ENCODE data around the gene SHMT1.
"Not testable (repeated sequence)": the region's sequence is repeated elsewhere in the genome, so short reads cannot be mapped to it uniquely, and the experiment has no call there.

Gene SHMT1

GRCh38 chr17:18363101-18364049 is at the start of gene SHMT1:
Gene SHMT1 (minus strand): TSS chr17:18363550. CDS start chr17:18355981, 7,569 bp downstream.
- peaks cover 1 to 36% (median 27%) of the 10 kb centered on the region in 5 donors for H3K4me1 ChIP-seq (ENCODE audit: control insufficient read depth in 5 of 5, insufficient read depth in 5 of 5, low read length in 5 of 5)
- H3K9ac ChIP-seq (ENCODE audit: low read length in 5 of 5), result peak within 1 kb of the TSS; percentile 79 to 93 (median 89)
- H3K27ac ChIP-seq (ENCODE audit: low read depth, low read length), result peak within 1 kb of the TSS; percentile 96
- no peaks in the 10 kb centered on the region for H3K27me3 ChIP-seq (ENCODE audit: control insufficient read depth in 5 of 5, insufficient read depth in 4 of 5, low read length in 5 of 5)
- no peaks in the 10 kb centered on the region for H3K9me3 ChIP-seq (ENCODE audit: control insufficient read depth in 5 of 5, low read length in 5 of 5)
- peak within 1 kb of the TSS; percentile 73 to 86 (median 83) for H3K4me3 ChIP-seq (ENCODE audit: low read depth in 1 of 5, low read length in 5 of 5)
- peaks cover 0 to 5% (median 1%) of the 10 kb centered on the region in 5 donors for H3K36me3 ChIP-seq (ENCODE audit: control insufficient read depth in 5 of 5, insufficient read depth in 5 of 5, low read length in 5 of 5)

DNA sequence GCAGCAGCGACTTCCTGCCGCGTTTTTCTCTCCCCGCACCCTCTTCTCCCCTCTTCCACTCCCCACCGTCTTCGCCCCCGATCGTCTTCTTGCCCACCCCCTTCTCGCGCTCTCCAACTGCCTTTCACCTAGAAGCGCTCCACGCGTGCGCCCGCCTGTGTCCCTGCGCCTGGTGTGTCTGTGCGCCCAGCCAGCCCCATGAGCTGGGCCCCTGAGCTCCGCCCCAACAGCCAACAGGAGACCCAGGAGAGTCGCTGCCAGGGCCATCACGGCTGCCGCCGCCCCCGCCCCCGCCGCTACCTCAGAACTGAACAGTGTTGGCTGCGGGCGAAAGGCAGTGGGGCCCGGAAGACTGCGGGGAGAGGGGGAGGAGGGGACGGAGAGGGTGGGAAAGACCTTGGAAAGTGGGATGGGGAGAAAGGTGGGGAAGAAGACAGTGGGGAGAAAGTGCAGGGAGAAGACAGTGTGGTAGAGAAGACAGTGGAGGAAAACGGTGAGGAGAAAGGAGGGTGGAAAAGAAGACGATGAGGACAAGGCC is 48.7 kb upstream of the SHMT1 start:
- peak overlapping the region in 1 of 5 donors; percentile 59 for H3K4me3 ChIP-seq (ENCODE audit: low read depth in 1 of 5, low read length in 5 of 5)
- not testable (repeated sequence) for H3K36me3 ChIP-seq (ENCODE audit: control insufficient read depth in 5 of 5, insufficient read depth in 5 of 5, low read length in 5 of 5); H3K9me3 ChIP-seq (ENCODE audit: control insufficient read depth in 5 of 5, low read length in 5 of 5); H3K4me1 ChIP-seq (ENCODE audit: control insufficient read depth in 5 of 5, insufficient read depth in 5 of 5, low read length in 5 of 5); H3K9ac ChIP-seq (ENCODE audit: low read length in 5 of 5); H3K27ac ChIP-seq (ENCODE audit: low read depth, low read length); H3K27me3 ChIP-seq (ENCODE audit: control insufficient read depth in 5 of 5, insufficient read depth in 4 of 5, low read length in 5 of 5)

- not testable (repeated sequence) for H3K9me3 ChIP-seq (ENCODE audit: control insufficient read depth in 5 of 5, low read length in 5 of 5); H3K4me1 ChIP-seq (ENCODE audit: control insufficient read depth in 5 of 5, insufficient read depth in 5 of 5, low read length in 5 of 5); H3K27me3 ChIP-seq (ENCODE audit: control insufficient read depth in 5 of 5, insufficient read depth in 4 of 5, low read length in 5 of 5); H3K36me3 ChIP-seq (ENCODE audit: control insufficient read depth in 5 of 5, insufficient read depth in 5 of 5, low read length in 5 of 5); H3K27ac ChIP-seq (ENCODE audit: low read depth, low read length)
- Histone ChIP-seq H3K4me3 (ENCODE audit: low read depth in 1 of 5, low read length in 5 of 5) (peak overlapping the region; percentile 47 to 79 (median 59)), H3K9ac (ENCODE audit: low read length in 5 of 5) (peak overlapping the region in 2 of 5 donors; percentile 11 to 71)
These were observed 48.1 kb upstream of the SHMT1 start for GRCh38 chr17:18411377-18411864.

GRCh38 chr17:18410736-18411135 is 47.4 kb upstream of the SHMT1 start:
- not testable (repeated sequence) for H3K9ac ChIP-seq (ENCODE audit: low read length in 5 of 5); H3K27me3 ChIP-seq (ENCODE audit: control insufficient read depth in 5 of 5, insufficient read depth in 4 of 5, low read length in 5 of 5); H3K9me3 ChIP-seq (ENCODE audit: control insufficient read depth in 5 of 5, low read length in 5 of 5); H3K4me1 ChIP-seq (ENCODE audit: control insufficient read depth in 5 of 5, insufficient read depth in 5 of 5, low read length in 5 of 5); H3K36me3 ChIP-seq (ENCODE audit: control insufficient read depth in 5 of 5, insufficient read depth in 5 of 5, low read length in 5 of 5); H3K27ac ChIP-seq (ENCODE audit: low read depth, low read length)
- H3K4me3 ChIP-seq (ENCODE audit: low read depth in 1 of 5, low read length in 5 of 5), result peak overlapping the region in 2 of 5 donors; percentile 37 to 71

DNA sequence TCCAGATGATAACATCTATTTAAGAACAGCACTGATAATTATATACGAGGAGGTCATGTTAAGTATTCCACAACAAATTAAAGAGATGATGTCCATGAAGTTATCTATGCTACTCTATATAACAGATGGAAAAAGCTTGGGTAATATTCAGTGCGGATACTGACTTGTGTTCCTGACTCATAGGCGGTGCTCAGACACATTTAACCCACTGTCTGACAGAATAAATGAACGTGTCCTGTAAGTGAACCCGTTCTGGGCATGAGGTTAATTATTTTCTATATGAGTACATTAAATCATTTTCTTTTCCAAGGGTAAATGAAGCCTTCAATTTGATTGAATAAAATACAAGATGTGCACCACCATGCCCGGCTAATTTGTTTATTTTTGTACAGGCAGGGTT is 46.0 kb upstream of the SHMT1 start:
- H3K9ac ChIP-seq (ENCODE audit: low read length in 5 of 5); H3K9me3 ChIP-seq (ENCODE audit: control insufficient read depth in 5 of 5, low read length in 5 of 5); H3K27ac ChIP-seq (ENCODE audit: low read depth, low read length); H3K4me1 ChIP-seq (ENCODE audit: control insufficient read depth in 5 of 5, insufficient read depth in 5 of 5, low read length in 5 of 5); H3K27me3 ChIP-seq (ENCODE audit: control insufficient read depth in 5 of 5, insufficient read depth in 4 of 5, low read length in 5 of 5); H3K4me3 ChIP-seq (ENCODE audit: low read depth in 1 of 5, low read length in 5 of 5); H3K36me3 ChIP-seq (ENCODE audit: control insufficient read depth in 5 of 5, insufficient read depth in 5 of 5, low read length in 5 of 5): not testable (repeated sequence)

- not testable (repeated sequence) for H3K4me1 ChIP-seq (ENCODE audit: control insufficient read depth in 5 of 5, insufficient read depth in 5 of 5, low read length in 5 of 5); H3K27ac ChIP-seq (ENCODE audit: low read depth, low read length); H3K4me3 ChIP-seq (ENCODE audit: low read depth in 1 of 5, low read length in 5 of 5); H3K9me3 ChIP-seq (ENCODE audit: control insufficient read depth in 5 of 5, low read length in 5 of 5); H3K9ac ChIP-seq (ENCODE audit: low read length in 5 of 5); H3K27me3 ChIP-seq (ENCODE audit: control insufficient read depth in 5 of 5, insufficient read depth in 4 of 5, low read length in 5 of 5); H3K36me3 ChIP-seq (ENCODE audit: control insufficient read depth in 5 of 5, insufficient read depth in 5 of 5, low read length in 5 of 5)
These were observed 45.6 kb upstream of the SHMT1 start for GRCh38 chr17:18408906-18409305.

DNA sequence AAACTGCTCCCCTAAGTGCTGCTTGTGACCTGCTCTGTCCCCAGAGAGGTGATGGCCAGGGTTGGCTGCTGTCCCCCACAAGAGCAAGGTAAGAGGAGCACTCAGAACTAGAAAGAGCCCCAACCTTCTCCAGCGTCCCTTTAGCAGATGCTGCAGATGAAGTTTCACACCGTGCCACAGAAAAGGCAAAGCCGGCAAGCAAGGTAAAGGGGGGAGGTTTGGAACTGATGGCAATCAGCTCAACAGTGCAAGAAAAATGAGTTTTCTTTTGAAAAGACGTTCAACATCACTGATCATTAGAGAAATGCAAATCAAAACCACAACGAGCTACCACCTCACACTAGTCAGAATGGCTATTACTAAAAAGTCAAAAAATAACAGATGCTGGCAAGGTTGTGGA is 40.3 kb upstream of the SHMT1 start:
- not testable (repeated sequence) for H3K4me3 ChIP-seq (ENCODE audit: low read depth in 1 of 5, low read length in 5 of 5); H3K27me3 ChIP-seq (ENCODE audit: control insufficient read depth in 5 of 5, insufficient read depth in 4 of 5, low read length in 5 of 5); H3K9ac ChIP-seq (ENCODE audit: low read length in 5 of 5); H3K9me3 ChIP-seq (ENCODE audit: control insufficient read depth in 5 of 5, low read length in 5 of 5); H3K36me3 ChIP-seq (ENCODE audit: control insufficient read depth in 5 of 5, insufficient read depth in 5 of 5, low read length in 5 of 5); H3K27ac ChIP-seq (ENCODE audit: low read depth, low read length); H3K4me1 ChIP-seq (ENCODE audit: control insufficient read depth in 5 of 5, insufficient read depth in 5 of 5, low read length in 5 of 5)

DNA sequence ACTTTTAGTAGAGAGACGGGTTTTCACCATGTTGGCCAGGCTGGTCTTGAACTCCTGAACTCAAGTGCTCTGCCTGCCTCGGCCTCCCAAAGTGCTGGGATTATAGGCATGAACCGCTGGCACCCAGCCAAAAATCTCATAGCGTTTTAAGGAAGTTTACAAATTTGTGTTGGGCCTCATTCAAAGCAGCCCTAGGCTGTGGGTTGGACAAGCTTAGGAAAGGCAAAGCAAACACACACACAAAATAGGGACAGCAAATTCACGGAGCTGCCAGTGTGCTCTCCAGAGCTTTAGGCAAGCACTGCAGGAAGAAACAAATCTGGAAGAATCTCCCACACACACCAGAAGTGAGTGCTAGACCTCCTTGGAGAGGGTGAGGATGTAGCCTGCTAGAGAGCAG is 39.8 kb upstream of the SHMT1 start:
- H3K9me3 ChIP-seq (ENCODE audit: control insufficient read depth in 5 of 5, low read length in 5 of 5); H3K36me3 ChIP-seq (ENCODE audit: control insufficient read depth in 5 of 5, insufficient read depth in 5 of 5, low read length in 5 of 5); H3K9ac ChIP-seq (ENCODE audit: low read length in 5 of 5); H3K4me1 ChIP-seq (ENCODE audit: control insufficient read depth in 5 of 5, insufficient read depth in 5 of 5, low read length in 5 of 5); H3K4me3 ChIP-seq (ENCODE audit: low read depth in 1 of 5, low read length in 5 of 5); H3K27ac ChIP-seq (ENCODE audit: low read depth, low read length); H3K27me3 ChIP-seq (ENCODE audit: control insufficient read depth in 5 of 5, insufficient read depth in 4 of 5, low read length in 5 of 5): not testable (repeated sequence)

GRCh38 chr17:18401872-18402590 is 38.7 kb upstream of the SHMT1 start:
- H3K4me3 ChIP-seq (ENCODE audit: low read depth in 1 of 5, low read length in 5 of 5); H3K27ac ChIP-seq (ENCODE audit: low read depth, low read length); H3K27me3 ChIP-seq (ENCODE audit: control insufficient read depth in 5 of 5, insufficient read depth in 4 of 5, low read length in 5 of 5); H3K9ac ChIP-seq (ENCODE audit: low read length in 5 of 5); H3K9me3 ChIP-seq (ENCODE audit: control insufficient read depth in 5 of 5, low read length in 5 of 5); H3K36me3 ChIP-seq (ENCODE audit: control insufficient read depth in 5 of 5, insufficient read depth in 5 of 5, low read length in 5 of 5); H3K4me1 ChIP-seq (ENCODE audit: control insufficient read depth in 5 of 5, insufficient read depth in 5 of 5, low read length in 5 of 5): not testable (repeated sequence)

DNA sequence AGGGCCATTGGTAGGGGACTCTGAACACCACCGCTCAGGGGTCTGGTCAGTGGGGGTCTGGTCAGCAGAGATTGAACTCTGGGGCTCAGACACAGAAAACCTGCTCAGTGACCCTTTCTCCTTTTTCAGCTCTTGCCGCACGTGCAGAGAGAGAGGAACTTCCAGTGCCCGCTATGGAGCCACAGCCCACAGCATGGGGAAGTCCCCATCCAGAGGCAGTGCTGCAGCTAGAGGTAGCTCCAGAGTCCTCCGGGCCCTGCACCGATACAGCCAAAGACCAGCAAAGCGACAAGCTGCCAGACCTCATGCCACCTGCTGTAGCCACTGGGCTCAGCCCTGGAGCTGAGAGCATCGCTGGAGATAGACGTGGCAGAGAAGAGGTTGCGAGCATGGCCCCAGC is 25.4 kb upstream of the SHMT1 start:
- not testable (repeated sequence) for H3K36me3 ChIP-seq (ENCODE audit: control insufficient read depth in 5 of 5, insufficient read depth in 5 of 5, low read length in 5 of 5); H3K4me1 ChIP-seq (ENCODE audit: control insufficient read depth in 5 of 5, insufficient read depth in 5 of 5, low read length in 5 of 5); H3K27me3 ChIP-seq (ENCODE audit: control insufficient read depth in 5 of 5, insufficient read depth in 4 of 5, low read length in 5 of 5); H3K27ac ChIP-seq (ENCODE audit: low read depth, low read length); H3K9ac ChIP-seq (ENCODE audit: low read length in 5 of 5); H3K4me3 ChIP-seq (ENCODE audit: low read depth in 1 of 5, low read length in 5 of 5); H3K9me3 ChIP-seq (ENCODE audit: control insufficient read depth in 5 of 5, low read length in 5 of 5)
